Type B pancreatic cell (in vitro differentiated cells): ENCODE data around the gene EPHB1. TPM values are rescaled to one million over a fixed set of nuclear protein-coding genes. Genes with fewer than 3 reads are reported as not detected.

Experiments
- DNase-seq: peaks from one replicate; pipeline ENCODE4 v3.0.0; 2021; ENCODE audit warnings: mixed read lengths; ENCODE audit not compliant: unreplicated experiment; ENCODE audit errors: extremely low spot score
- H3K27ac Mint-ChIP-seq: 2 replicates; pipeline ENCODE4 v1.8.0; 2021; ENCODE audit warnings: mild to moderate bottlenecking, mixed read lengths
- H3K27me3 Mint-ChIP-seq: 2 replicates; pipeline ENCODE4 v1.8.0; 2021; ENCODE audit warnings: mixed read lengths
- H3K36me3 Mint-ChIP-seq: 2 replicates; pipeline ENCODE4 v1.8.0; 2021; ENCODE audit warnings: mixed read lengths
- H3K4me1 Mint-ChIP-seq: one replicate; pipeline ENCODE4 v1.8.0; 2021; ENCODE audit warnings: mixed read lengths; ENCODE audit not compliant: unreplicated experiment
- H3K4me3 Mint-ChIP-seq: 2 replicates; pipeline ENCODE4 v1.8.0; 2021; ENCODE audit warnings: mild to moderate bottlenecking, mixed read lengths
- H3K9me3 Mint-ChIP-seq: 2 replicates; pipeline ENCODE4 v1.8.0; 2021; ENCODE audit warnings: mixed read lengths
- total RNA-seq: library from RNA; stranded (reverse); gene quantifications from 2 replicates; pipeline ENCODE4 v1.2.1, GENCODE V29; 2021; ENCODE audit warnings: low replicate concordance
- TF ChIP-seq, protein P1 (sequence below): fragments of 200-600 bp; sonication (generic); conservative IDR thresholded peaks from 2 replicates; pipeline ENCODE4 v1.5.0; 2021; ENCODE audit warnings: antibody characterized with exemption, mild to moderate bottlenecking

The EPHB1 gene
- total RNA-seq, 1 donor from 2014 or later, result 9.1 TPM

DNA sequence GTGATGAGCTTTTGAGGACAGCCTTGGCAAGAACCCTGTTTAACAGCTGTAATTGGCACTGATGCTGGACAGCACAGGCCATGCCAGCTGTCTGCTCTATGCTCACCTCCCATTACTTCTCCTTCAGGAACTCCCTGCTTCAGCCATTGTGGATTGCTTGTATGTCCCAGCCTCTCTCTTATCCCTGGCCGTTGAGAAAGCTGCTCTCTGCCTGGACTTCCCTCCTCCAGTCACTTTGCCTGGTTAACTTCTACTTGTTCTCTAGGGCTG lies 444.5 kb downstream of the EPHB1 start:
- Mint-ChIP-seq H3K27ac (no peak overlapping the region), H3K9me3 (no peaks in the 10 kb centered on the region), H3K4me1 (no peaks in the 10 kb centered on the region), H3K27me3 (peaks cover 21% of the 10 kb centered on the region), H3K4me3 (no peak overlapping the region), H3K36me3 (no peaks in the 10 kb centered on the region)
- DNase-seq, result no peak
- TF ChIP-seq, protein P1, sequence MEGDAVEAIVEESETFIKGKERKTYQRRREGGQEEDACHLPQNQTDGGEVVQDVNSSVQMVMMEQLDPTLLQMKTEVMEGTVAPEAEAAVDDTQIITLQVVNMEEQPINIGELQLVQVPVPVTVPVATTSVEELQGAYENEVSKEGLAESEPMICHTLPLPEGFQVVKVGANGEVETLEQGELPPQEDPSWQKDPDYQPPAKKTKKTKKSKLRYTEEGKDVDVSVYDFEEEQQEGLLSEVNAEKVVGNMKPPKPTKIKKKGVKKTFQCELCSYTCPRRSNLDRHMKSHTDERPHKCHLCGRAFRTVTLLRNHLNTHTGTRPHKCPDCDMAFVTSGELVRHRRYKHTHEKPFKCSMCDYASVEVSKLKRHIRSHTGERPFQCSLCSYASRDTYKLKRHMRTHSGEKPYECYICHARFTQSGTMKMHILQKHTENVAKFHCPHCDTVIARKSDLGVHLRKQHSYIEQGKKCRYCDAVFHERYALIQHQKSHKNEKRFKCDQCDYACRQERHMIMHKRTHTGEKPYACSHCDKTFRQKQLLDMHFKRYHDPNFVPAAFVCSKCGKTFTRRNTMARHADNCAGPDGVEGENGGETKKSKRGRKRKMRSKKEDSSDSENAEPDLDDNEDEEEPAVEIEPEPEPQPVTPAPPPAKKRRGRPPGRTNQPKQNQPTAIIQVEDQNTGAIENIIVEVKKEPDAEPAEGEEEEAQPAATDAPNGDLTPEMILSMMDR, result no peak

- Mint-ChIP-seq H3K4me1 (no peaks in the 10 kb centered on the region), H3K27ac (no peak overlapping the region), H3K9me3 (no peaks in the 10 kb centered on the region), H3K27me3 (peaks cover 21% of the 10 kb centered on the region), H3K36me3 (no peaks in the 10 kb centered on the region), H3K4me3 (no peak overlapping the region)
- TF ChIP-seq, protein P1, result no peak
- DNase-seq, result no peak
Measured at GRCh38 chr3:135240426-135240825, 445.4 kb downstream of the EPHB1 start.

DNA sequence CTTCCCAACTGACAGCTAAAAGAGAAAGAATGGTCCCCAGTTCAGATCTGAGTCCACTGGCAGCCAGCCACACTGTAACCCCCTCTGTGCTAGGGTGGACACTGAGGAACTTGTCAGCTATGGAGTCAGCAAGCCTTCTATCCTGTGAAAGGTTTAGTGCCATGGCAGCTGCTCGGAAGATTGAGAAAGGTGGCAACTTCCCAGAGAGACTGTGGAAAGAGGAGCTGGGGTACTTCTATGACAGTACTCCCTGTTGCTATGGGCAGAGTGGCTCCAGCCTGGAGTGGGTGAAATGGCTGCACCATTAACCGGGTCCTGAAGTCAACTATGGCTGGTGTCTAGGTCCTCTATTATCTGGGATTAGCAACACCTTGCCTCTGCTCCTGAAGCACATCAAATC lies 447.2 kb downstream of the EPHB1 start:
- no peak overlapping the region for H3K4me3 Mint-ChIP-seq
- peaks cover 21% of the 10 kb centered on the region for H3K27me3 Mint-ChIP-seq
- no peaks in the 10 kb centered on the region for H3K4me1 Mint-ChIP-seq
- no peaks in the 10 kb centered on the region for H3K9me3 Mint-ChIP-seq
- H3K36me3 Mint-ChIP-seq, result no peaks in the 10 kb centered on the region
- TF ChIP-seq, protein P1, result no peak
- no peak overlapping the region for H3K27ac Mint-ChIP-seq
- DNase-seq, result no peak

DNA sequence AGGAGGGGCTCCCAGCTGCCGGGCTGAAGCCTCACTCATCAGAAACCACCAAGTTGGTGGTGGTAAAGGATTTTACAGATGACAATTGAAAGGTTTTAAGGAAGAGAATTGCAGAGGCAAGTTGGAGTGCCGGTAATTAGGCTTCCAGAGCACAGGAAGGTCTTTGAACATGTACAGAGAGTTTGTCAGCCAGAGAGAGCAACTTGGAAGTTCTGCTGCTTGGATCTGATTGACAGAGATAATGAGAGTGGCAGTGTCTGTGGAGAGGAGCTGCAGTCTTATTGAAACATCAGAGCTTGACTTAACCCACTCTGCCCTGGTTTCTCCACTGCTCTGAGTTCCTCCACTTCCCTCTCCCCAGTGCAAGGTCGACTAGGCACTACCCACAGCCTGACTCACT lies 448.6 kb downstream of the EPHB1 start:
- H3K4me3 Mint-ChIP-seq, result no peak overlapping the region
- H3K27me3 Mint-ChIP-seq, result peaks cover 21% of the 10 kb centered on the region
- TF ChIP-seq, protein P1, result no peak
- H3K4me1 Mint-ChIP-seq, result no peaks in the 10 kb centered on the region
- no peak for DNase-seq
- no peaks in the 10 kb centered on the region for H3K36me3 Mint-ChIP-seq
- no peak overlapping the region for H3K27ac Mint-ChIP-seq
- no peaks in the 10 kb centered on the region for H3K9me3 Mint-ChIP-seq

- Mint-ChIP-seq H3K4me1 (no peaks in the 10 kb centered on the region), H3K27me3 (peaks cover 4% of the 10 kb centered on the region), H3K4me3 (no peak overlapping the region), H3K9me3 (no peaks in the 10 kb centered on the region), H3K36me3 (no peaks in the 10 kb centered on the region), H3K27ac (no peak overlapping the region)
- no peak for DNase-seq
- TF ChIP-seq, protein P1, result no peak
Measured at GRCh38 chr3:135246027-135246426, 451.0 kb downstream of the EPHB1 start.

GRCh38 chr3:135248213-135248612 lies 453.2 kb downstream of the EPHB1 start:
- Mint-ChIP-seq H3K9me3 (no peaks in the 10 kb centered on the region), H3K27me3 (peaks cover 2% of the 10 kb centered on the region), H3K27ac (no peak overlapping the region), H3K4me1 (no peaks in the 10 kb centered on the region), H3K36me3 (no peaks in the 10 kb centered on the region), H3K4me3 (no peak overlapping the region)
- DNase-seq, result no peak
- TF ChIP-seq, protein P1, result no peak
